Kidney tubule cell (primary cell): ENCODE measurements around the gene LYSMD3.
"Not testable (repeated sequence)": the region's sequence is repeated elsewhere in the genome, so short reads cannot be mapped to it uniquely, and the experiment has no call there.

Source experiments
- DNase-seq: peaks from one replicate; pipeline ENCODE4 v3.0.0-alpha.2; 2018; ENCODE audit warnings: low spot score

LYSMD3 gene

DNA sequence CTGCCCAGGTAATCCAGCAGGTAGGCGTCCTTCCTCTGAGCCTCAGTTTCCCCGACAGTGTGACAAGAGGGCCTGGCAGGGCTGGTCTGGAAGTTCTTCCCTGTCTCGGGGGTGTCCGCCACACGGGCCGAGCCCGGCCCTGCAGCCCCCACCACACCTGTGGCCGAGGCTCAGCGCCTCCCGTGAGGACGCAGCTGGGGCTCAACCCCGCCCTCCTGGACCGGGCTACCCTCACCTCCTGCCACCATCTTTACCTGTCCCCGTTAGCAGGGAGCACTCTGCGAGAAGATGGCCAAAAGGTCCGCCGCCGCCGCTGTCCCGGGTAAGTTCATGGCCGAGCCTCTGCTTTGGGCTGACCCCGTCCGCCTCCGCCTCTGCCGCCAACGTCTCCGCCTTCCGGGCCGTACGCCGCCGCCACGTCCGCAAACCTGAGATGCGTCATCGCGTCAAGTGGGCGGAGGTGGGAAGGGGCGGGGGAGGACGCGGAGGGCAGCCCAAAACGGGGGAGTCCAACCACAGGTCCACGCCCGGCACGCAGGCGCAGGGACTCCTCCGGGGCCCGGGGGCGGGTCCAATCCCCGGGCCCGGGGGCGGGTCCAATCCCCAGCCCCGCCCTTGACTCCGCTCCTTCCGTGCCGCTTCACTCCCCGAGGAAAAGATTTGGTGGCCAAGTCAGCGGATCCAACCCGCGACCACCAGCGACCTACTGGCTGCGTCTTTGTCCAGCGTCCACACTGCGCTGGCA lies at the start of gene LYSMD3:
TSS of gene LYSMD3 (minus strand) at position 391 of the 745 bp plus-strand sequence. CDS start 4,295 bp downstream, outside the sequence.
- DNase-seq, result peak; percentile 98

- DNase-seq, result not testable (repeated sequence)
Observed at GRCh38 chr5:90576566-90576965, 47.2 kb upstream of the LYSMD3 start.

DNA sequence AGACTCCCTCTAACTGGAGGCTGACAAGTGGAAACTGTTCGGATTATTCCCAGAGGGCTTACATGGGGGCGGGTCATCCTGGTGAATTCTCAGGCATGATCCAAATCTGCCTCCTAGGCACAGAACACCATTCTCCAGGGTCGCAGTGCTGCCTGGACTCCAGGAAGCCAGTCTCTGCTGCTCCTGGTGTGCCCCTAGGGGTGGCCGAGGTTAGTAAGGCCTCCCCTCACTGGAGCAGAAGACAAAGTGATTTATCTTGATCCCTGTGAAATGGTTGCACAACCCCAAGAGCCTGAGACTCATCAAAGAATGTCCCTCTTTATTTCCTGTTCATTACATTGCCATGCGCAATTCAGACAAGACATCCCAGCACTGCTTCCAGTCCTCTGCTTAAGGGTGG lies 46.3 kb upstream of the LYSMD3 start:
- no peak for DNase-seq

GRCh38 chr5:90571147-90571773 lies 41.9 kb upstream of the LYSMD3 start:
- DNase-seq, result no peak

- DNase-seq, result no peak
Observed at GRCh38 chr5:90570034-90570433, 40.6 kb upstream of the LYSMD3 start.

DNA sequence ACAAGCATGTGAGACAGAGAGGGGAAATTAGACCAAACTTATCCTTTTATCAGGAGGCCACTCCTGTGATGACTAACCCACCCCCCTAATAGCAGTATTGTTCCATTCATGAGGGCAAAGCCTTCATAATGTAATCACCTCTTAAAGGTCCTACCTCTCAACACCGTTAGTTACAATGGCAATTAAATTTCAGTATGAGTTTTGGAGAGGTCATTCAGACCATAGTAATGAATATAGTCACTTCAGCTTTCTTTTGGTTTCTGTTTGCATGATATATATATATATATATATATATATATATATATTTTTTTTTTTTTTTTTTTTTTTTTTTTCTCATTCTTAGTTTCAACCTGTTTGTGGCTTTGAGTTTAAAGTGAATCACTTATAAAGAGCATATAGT lies 39.7 kb upstream of the LYSMD3 start:
- DNase-seq, result no peak

DNA sequence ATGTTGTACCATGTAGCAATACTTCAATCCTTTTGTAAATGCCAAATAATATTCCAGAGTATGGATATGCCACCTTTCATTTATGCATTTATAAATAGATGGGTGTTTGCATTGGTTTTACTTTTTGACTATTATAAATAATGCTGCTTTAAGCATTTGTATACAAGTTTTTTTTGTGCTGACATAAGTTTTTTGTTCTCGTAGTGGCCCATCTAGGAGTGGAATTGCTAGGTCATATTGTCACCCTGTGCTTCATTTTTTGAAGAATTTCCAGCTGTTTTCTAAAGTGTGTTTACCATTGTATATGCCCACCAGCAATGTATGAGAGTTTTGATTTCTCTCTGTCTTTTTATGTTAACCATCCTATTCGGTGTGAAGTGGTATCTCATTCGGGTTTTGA lies 36.1 kb upstream of the LYSMD3 start:
- no peak for DNase-seq

- DNase-seq, result no peak
Observed at GRCh38 chr5:90563108-90563507, 33.7 kb upstream of the LYSMD3 start.

- DNase-seq, result no peak
Observed at GRCh38 chr5:90562341-90562740, 33.0 kb upstream of the LYSMD3 start.

GRCh38 chr5:90561766-90562165 lies 32.4 kb upstream of the LYSMD3 start:
- no peak for DNase-seq

DNA sequence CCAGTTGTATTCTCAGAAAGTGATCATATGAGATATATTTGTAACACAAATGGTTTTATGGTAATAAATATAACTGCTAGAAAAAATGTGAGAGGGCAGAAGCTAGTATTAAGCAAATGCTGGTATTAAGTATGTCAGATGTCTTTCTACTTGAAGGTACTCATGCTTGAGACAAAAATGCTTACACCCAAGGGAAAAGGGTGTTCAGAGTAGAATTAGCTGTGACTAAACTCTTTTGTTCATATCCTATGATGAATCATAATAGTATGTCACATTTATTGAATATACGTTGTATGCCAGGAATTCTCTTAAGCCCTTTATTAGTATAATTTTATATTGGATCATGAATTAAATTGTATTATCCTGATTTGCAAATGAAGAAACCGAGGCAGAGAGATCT lies 31.4 kb upstream of the LYSMD3 start:
- DNase-seq, result no peak

- peak; percentile 97 for DNase-seq
Observed at GRCh38 chr5:90558344-90559192, 29.2 kb upstream of the LYSMD3 start, which contains the start of gene ADGRV1. Gene ADGRV1, plus strand, starts transcription at chr5:90558797. Its CDS starts 99 bp downstream, at chr5:90558896.

GRCh38 chr5:90557871-90558270 lies 28.5 kb upstream of the LYSMD3 start:
- DNase-seq, result no peak

- DNase-seq, result no peak
Observed at GRCh38 chr5:90557391-90557790, 28.0 kb upstream of the LYSMD3 start.

- no peak for DNase-seq
Observed at GRCh38 chr5:90555666-90556065, 26.3 kb upstream of the LYSMD3 start.

DNA sequence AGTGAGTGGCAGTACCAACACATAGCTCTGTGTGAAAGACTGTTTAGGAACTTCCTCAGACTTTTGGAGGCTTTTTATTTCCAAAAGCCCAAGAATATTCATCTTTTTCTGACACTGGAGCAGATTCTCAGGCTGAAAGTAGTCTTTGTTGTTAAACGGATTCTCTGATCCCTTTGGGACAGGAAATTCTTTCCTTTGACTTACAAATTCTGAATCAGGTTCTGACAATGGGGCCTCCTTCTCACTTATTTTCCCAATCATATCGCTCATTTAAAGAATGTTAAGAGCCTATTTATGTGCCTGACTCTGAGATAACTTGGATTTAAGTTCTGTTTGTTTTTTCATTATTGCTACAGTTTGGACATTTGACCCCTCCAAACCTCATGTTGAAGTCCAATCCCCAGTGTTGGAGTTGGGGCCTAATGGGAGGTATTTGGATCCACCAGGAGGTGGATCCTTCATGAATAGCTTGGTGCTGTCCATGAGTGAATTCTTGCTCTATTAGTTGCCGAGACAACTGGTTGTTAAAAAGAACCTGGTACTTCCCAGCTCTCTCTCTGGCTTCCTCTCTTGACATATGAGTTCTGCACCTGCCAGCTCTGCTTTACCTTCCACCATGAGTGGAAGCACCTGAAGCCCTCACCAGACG lies 25.1 kb upstream of the LYSMD3 start:
- no peak for DNase-seq

DNA sequence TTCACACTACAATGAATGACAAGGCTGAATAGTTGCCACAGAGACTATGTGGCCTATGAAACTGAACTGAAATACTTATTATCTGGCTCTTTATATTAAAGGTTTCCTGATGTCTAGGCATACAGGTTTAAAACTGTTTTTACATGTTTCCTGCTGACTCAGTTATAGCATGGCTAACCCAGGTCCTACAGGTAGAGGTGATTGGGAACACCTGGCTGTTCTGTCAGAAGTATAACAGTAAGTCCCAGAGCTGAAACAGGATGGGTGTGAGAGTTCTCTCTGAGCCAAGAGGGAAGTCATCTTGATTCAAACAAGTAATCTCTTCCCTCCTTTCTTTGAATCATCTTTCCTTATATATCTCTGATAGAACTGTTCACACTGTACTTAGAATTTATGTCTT lies 24.3 kb upstream of the LYSMD3 start:
- DNase-seq, result no peak

GRCh38 chr5:90551376-90551775 lies 22.0 kb upstream of the LYSMD3 start:
- DNase-seq, result no peak

DNA sequence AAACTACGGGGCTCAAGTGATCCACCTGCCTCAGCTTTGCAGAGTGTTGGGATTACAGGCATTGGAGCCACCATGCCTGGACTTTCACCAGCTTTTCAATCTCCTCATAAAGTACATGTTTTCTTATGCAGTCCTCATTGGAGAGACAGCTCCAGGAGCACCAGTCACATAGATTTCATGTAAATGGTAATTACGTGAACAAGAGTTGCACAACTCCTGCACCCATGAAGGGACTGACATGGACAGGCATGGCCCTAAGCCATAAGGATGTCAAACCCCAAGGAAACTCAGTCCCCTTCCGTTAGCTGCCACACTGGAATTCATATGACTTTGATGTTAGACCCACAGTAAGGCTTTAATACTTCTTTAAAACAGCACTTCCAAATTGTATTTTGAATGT lies 21.6 kb upstream of the LYSMD3 start:
- DNase-seq, result no peak

DNA sequence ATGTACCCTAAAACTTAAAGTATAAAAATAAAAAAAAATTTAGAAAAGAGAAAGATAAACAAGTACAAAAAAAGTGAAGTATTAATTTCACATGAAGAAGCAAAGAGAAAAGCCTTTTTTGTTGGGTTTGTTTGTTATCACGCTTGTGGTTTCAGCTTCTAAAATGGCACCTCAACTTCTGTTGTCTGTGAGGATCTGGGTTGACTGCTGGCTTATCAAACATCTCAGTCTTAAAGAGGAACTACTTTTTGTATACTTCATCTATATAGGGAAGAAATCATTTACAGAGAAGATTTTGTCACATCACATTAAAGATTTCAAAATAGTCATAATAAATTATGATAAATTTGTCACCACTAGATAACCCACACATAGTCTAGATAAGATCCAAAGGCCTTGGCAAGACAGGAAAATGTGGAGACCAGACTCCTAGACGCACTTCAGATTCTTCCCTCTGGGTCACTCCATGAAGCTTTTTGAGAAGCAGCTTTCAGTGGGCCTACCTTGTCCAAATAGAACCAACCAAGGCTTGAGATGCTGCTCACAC lies 20.4 kb upstream of the LYSMD3 start:
- no peak for DNase-seq

DNA sequence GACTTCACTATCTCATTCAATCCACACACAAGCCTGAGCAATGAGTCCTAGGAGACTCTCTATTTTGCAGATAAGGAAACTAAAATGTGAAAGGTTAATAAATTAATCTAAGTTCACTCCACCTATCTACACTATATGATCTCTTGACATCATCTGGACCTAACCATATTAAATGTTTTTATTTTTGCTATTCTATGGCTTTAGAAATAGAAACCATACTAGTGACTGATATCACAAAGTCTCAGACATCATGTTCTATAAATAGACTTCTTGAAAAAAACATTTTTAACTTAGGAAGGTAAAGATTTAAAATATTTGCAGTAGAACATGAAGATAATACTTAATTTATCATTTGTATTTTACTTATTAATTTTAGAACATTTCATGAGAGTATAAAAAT lies 19.8 kb upstream of the LYSMD3 start:
- no peak for DNase-seq

GRCh38 chr5:90548069-90548593 lies 18.7 kb upstream of the LYSMD3 start:
- DNase-seq, result peak; percentile 68
